Measurements from ENCODE around the gene GDF2.

The GDF2 gene

GRCh38 chr10:47339759-47340607 lies 17.7 kb downstream of the GDF2 start:
- DNase-seq: no peak
- no peak overlapping the region for H3K27ac Mint-ChIP-seq
- H3K9me3 Mint-ChIP-seq: no peaks in the 10 kb centered on the region
- H3K36me3 Mint-ChIP-seq (ENCODE audit: low read depth): no peaks in the 10 kb centered on the region
- no peaks in the 10 kb centered on the region for H3K4me1 Mint-ChIP-seq (ENCODE audit: low read depth)
- no peak overlapping the region for H3K4me3 Mint-ChIP-seq
- H3K27me3 Mint-ChIP-seq: peaks cover 23% of the 10 kb centered on the region

- H3K36me3 Mint-ChIP-seq (ENCODE audit: low read depth): no peaks in the 10 kb centered on the region
- H3K4me3 Mint-ChIP-seq: no peak overlapping the region
- DNase-seq: peak; percentile 84
- H3K4me1 Mint-ChIP-seq (ENCODE audit: low read depth): no peaks in the 10 kb centered on the region
- H3K27me3 Mint-ChIP-seq: peaks cover 23% of the 10 kb centered on the region
- H3K27ac Mint-ChIP-seq: no peak overlapping the region
- no peaks in the 10 kb centered on the region for H3K9me3 Mint-ChIP-seq
These were observed 18.4 kb downstream of the GDF2 start for GRCh38 chr10:47340608-47341170.

GRCh38 chr10:47344996-47345870 lies 23.0 kb downstream of the GDF2 start:
- DNase-seq: no peak
- H3K4me1 Mint-ChIP-seq (ENCODE audit: low read depth): no peaks in the 10 kb centered on the region
- no peaks in the 10 kb centered on the region for H3K9me3 Mint-ChIP-seq
- H3K4me3 Mint-ChIP-seq: no peak overlapping the region
- peaks cover 7% of the 10 kb centered on the region for H3K27me3 Mint-ChIP-seq
- H3K27ac Mint-ChIP-seq: no peak overlapping the region
- H3K36me3 Mint-ChIP-seq (ENCODE audit: low read depth): no peaks in the 10 kb centered on the region

DNA sequence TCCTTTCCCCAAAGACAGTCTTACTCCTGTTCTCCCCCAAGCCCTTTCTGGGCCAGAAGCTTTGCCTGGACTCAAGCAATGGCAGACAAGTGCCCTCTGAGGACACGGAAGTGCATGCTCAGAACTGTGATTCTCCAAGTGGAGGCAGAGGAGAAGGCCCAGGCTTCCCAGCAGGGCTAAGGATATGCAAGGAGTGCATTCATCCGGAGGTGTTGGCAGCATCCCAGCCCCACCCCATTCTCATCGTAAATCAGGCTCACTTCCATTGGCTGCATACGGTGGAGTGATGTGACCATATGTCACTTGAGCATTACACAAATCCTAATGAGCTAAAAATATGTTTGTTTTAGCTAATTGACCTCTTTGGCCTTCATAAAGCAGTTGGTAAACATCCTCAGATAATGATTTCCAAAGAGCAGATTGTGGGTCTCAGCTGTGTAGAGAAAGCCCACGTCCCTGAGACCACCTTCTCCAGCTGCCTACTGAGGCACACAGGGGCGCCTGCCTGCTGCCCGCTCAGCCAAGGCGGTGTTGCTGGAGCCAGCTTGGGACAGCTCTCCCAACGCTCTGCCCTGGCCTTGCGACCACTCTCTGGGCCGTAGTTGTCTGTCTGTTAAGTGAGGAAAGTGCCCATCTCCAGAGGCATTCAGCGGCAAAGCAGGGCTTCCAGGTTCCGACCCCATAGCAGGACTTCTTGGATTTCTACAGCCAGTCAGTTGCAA lies 24.5 kb downstream of the GDF2 start:
- no peaks in the 10 kb centered on the region for H3K27me3 Mint-ChIP-seq
- no peak overlapping the region for H3K4me3 Mint-ChIP-seq
- no peak overlapping the region for H3K27ac Mint-ChIP-seq
- DNase-seq: no peak
- H3K4me1 Mint-ChIP-seq (ENCODE audit: low read depth): no peaks in the 10 kb centered on the region
- H3K36me3 Mint-ChIP-seq (ENCODE audit: low read depth): no peaks in the 10 kb centered on the region
- no peaks in the 10 kb centered on the region for H3K9me3 Mint-ChIP-seq

DNA sequence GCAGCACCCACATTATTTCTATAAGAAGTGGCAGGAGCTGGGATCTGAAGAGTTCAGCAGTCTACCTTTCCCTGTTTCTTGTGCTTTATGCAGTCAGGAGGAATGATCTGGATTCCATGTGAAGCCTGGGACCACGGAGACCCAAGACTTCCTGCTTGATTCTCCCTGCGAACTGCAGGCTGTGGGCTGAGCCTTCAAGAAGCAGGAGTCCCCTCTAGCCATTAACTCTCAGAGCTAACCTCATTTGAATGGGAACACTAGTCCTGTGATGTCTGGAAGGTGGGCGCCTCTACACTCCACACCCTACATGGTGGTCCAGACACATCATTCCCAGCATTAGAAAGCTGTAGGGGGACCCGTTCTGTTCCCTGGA lies 25.0 kb downstream of the GDF2 start:
- H3K9me3 Mint-ChIP-seq: no peaks in the 10 kb centered on the region
- H3K36me3 Mint-ChIP-seq (ENCODE audit: low read depth): no peaks in the 10 kb centered on the region
- no peaks in the 10 kb centered on the region for H3K27me3 Mint-ChIP-seq
- no peak overlapping the region for H3K4me3 Mint-ChIP-seq
- H3K4me1 Mint-ChIP-seq (ENCODE audit: low read depth): no peaks in the 10 kb centered on the region
- DNase-seq: no peak
- H3K27ac Mint-ChIP-seq: no peak overlapping the region

DNA sequence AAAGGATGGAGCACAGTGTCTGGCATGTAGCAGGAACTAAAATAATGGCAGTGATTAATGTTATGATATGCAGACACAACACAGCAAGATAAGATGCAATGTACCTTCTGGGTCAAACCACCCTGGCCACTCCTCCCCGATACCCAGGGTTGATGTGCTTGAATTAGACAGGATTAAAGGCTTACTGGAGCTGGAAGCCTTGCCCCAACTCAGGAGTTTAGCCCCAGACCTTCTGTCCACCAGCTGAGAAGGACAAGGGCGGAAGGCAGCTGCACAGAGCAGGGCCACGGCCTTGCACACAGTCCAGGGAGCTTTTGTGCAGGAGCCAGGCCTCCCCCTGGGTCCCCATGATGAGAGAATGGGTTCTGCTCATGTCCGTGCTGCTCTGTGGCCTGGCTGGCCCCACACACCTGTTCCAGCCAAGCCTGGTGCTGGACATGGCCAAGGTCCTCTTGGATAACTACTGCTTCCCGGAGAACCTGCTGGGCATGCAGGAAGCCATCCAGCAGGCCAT lies 25.9 kb downstream of the GDF2 start, which contains the start of gene RBP3:
RBP3 (plus strand) TSS at position 226 of the 514 bp plus-strand sequence; CDS start at position 348, 122 bp downstream.
- DNase-seq: no peak
- Mint-ChIP-seq H3K27me3 (no peaks in the 10 kb centered on the region), H3K27ac (no peak within 1 kb of the TSS), H3K4me1 (ENCODE audit: low read depth) (no peaks in the 10 kb centered on the region), H3K36me3 (ENCODE audit: low read depth) (no peaks in the 10 kb centered on the region), H3K4me3 (no peak within 1 kb of the TSS), H3K9me3 (no peaks in the 10 kb centered on the region)

DNA sequence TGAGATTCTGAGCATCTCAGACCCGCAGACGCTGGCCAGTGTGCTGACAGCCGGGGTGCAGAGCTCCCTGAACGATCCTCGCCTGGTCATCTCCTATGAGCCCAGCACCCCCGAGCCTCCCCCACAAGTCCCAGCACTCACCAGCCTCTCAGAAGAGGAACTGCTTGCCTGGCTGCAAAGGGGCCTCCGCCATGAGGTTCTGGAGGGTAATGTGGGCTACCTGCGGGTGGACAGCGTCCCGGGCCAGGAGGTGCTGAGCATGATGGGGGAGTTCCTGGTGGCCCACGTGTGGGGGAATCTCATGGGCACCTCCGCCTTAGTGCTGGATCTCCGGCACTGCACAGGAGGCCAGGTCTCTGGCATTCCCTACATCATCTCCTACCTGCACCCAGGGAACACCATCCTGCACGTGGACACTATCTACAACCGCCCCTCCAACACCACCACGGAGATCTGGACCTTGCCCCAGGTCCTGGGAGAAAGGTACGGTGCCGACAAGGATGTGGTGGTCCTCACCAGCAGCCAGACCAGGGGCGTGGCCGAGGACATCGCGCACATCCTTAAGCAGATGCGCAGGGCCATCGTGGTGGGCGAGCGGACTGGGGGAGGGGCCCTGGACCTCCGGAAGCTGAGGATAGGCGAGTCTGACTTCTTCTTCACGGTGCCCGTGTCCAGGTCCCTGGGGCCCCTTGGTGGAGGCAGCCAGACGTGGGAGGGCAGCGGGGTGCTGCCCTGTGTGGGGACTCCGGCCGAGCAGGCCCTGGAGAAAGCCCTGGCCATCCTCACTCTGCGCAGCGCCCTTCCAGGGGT lies 26.6 kb downstream of the GDF2 start:
- H3K4me3 Mint-ChIP-seq: no peak overlapping the region
- H3K27ac Mint-ChIP-seq: no peak overlapping the region
- H3K9me3 Mint-ChIP-seq: no peaks in the 10 kb centered on the region
- H3K4me1 Mint-ChIP-seq (ENCODE audit: low read depth): no peaks in the 10 kb centered on the region
- H3K36me3 Mint-ChIP-seq (ENCODE audit: low read depth): no peaks in the 10 kb centered on the region
- DNase-seq: no peak
- no peaks in the 10 kb centered on the region for H3K27me3 Mint-ChIP-seq

GRCh38 chr10:47349516-47349915 lies 27.3 kb downstream of the GDF2 start:
- H3K36me3 Mint-ChIP-seq (ENCODE audit: low read depth): no peaks in the 10 kb centered on the region
- no peak for DNase-seq
- H3K27me3 Mint-ChIP-seq: no peaks in the 10 kb centered on the region
- no peak overlapping the region for H3K4me3 Mint-ChIP-seq
- H3K27ac Mint-ChIP-seq: no peak overlapping the region
- no peaks in the 10 kb centered on the region for H3K9me3 Mint-ChIP-seq
- H3K4me1 Mint-ChIP-seq (ENCODE audit: low read depth): no peaks in the 10 kb centered on the region

GRCh38 chr10:47349941-47350371 lies 27.7 kb downstream of the GDF2 start:
- Mint-ChIP-seq H3K27me3 (no peaks in the 10 kb centered on the region), H3K36me3 (ENCODE audit: low read depth) (no peaks in the 10 kb centered on the region), H3K9me3 (no peaks in the 10 kb centered on the region), H3K27ac (no peak overlapping the region), H3K4me1 (ENCODE audit: low read depth) (no peaks in the 10 kb centered on the region), H3K4me3 (no peak overlapping the region)
- no peak for DNase-seq

GRCh38 chr10:47350671-47351640 lies 28.7 kb downstream of the GDF2 start:
- H3K9me3 Mint-ChIP-seq: no peaks in the 10 kb centered on the region
- H3K4me3 Mint-ChIP-seq: no peak overlapping the region

DNA sequence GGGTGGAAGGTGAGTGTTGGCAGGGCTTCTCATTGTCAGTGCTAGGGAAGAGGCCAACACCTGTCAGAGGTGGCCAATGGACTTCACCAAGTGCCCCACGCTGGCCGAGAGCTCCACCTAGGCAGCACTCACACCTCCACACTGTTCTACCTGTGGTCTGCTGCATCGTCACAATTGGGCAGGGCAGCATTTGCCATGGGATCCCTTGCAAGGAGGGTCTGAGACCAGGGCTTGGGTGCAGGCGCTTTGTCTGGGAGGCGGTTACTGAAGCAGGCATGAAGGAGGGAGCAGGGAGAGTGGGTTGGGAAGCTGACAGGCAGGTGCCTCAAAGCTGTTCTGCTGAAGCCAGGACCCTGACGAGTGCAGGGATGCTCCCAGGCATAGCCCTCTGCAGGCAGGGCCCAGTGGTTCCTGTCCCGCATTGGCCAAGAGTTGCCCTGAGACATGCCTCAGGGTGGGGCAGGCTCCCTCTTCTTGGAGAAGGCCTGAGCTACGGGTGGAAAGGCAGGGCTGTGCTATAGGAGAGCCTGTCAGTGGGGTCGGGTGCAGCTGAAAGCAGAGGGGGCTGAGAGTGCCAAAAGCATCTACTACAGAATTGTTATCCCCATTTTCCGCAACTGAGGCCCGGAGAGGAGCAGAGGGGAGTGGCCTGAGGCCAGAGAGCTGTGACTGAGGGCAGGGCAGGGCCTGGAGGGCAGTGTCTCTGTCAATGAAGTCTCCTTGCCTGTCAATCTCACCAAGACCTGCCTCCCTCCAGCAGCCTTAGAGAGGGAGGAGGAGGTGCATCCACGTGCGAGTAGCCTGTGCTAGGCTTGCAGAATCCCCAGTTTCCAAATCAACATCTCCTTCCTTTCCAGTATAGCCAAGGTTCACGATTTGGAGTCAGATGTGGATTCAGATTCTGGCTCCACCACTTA lies 29.9 kb downstream of the GDF2 start:
- no peak overlapping the region for H3K27ac Mint-ChIP-seq
- H3K4me3 Mint-ChIP-seq: no peak overlapping the region
- DNase-seq: no peak
- H3K27me3 Mint-ChIP-seq: no peaks in the 10 kb centered on the region
- no peaks in the 10 kb centered on the region for H3K9me3 Mint-ChIP-seq
- no peaks in the 10 kb centered on the region for H3K36me3 Mint-ChIP-seq (ENCODE audit: low read depth)
- H3K4me1 Mint-ChIP-seq (ENCODE audit: low read depth): no peaks in the 10 kb centered on the region

More at GRCh38 chr10:47350671-47351640, 28.7 kb downstream of the GDF2 start:
- Mint-ChIP-seq H3K27me3 (no peaks in the 10 kb centered on the region), H3K36me3 (ENCODE audit: low read depth) (no peaks in the 10 kb centered on the region), H3K4me1 (ENCODE audit: low read depth) (no peaks in the 10 kb centered on the region), H3K27ac (no peak overlapping the region)
- DNase-seq: no peak

GRCh38 chr10:47353351-47353750 lies 31.1 kb downstream of the GDF2 start:
- H3K4me1 Mint-ChIP-seq (ENCODE audit: low read depth): no peaks in the 10 kb centered on the region
- H3K27me3 Mint-ChIP-seq: no peaks in the 10 kb centered on the region
- H3K9me3 Mint-ChIP-seq: no peaks in the 10 kb centered on the region
- no peaks in the 10 kb centered on the region for H3K36me3 Mint-ChIP-seq (ENCODE audit: low read depth)
- no peak overlapping the region for H3K4me3 Mint-ChIP-seq
- no peak overlapping the region for H3K27ac Mint-ChIP-seq
- no peak for DNase-seq
